HCT116 (cell line): ENCODE results near the gene DDX6. TPM values are rescaled to one million over a fixed set of nuclear protein-coding genes. Genes with fewer than 3 reads are reported as not detected.

ENCODE experiments used
- ATAC-seq: fragments of 200-7000 bp; cut with Tn5 transposase; 2 replicates; pipeline ENCODE4 v1.9.1; 2020; ENCODE audit warnings: mild to moderate bottlenecking, moderate library complexity
- Bru-seq: library from RNA; stranded (reverse); fragments of 400-500 nt; gene quantifications from one replicate; lab custom pipeline; 2021; lab: Mats Ljungman, UMichigan
- BruChase-seq, 2 experiments: library from RNA; stranded (reverse); fragments of 400-500 nt; gene quantifications; one replicate each; lab custom pipeline; 2021; lab: Mats Ljungman, UMichigan
- BruUV-seq: library from RNA; stranded (reverse); fragments of 400-500 nt; replicated peaks from 2 replicates; lab custom pipeline; 2021; lab: Mats Ljungman, UMichigan
- CTCF ChIA-PET: fragments of 300-600 bp; sonication (Branson Sonifier 250); formaldehyde crosslinking; loops from one replicate; lab custom pipeline; 2021; ENCODE audit warnings: antibody characterized with exemption; lab: Charles Lee
- POLR2A ChIA-PET: fragments of 300-600, 350-600 bp; sonication (Branson Sonifier 250); formaldehyde crosslinking; loops from one replicate; lab custom pipeline; 2021; ENCODE audit warnings: antibody characterized with exemption; lab: Charles Lee
- RAD21 ChIA-PET, 2 experiments: fragments of 300-600 bp; sonication (Branson Sonifier 250); formaldehyde crosslinking; loops; one replicate each; lab custom pipeline; 2023; ENCODE audit warnings: low total read pairs in 2 of 2; ENCODE audit not compliant: uncharacterized antibody in 2 of 2, unreplicated experiment in 2 of 2, low non-redundant PET in 1 of 2; lab: Charles Lee
- DNase-seq: peaks from one replicate; pipeline ENCODE4 v3.0.0-alpha.2; 2010; ENCODE audit warnings: low read depth, low spot score
- H2AFZ ChIP-seq: fragments of 200-600 bp; shearing (Covaris generic), sonication (generic); 2 replicates; pipeline ENCODE4 v1.6.1; 2017; ENCODE audit warnings: low read depth, mixed run types, mixed read lengths, antibody characterized with exemption, low read length; ENCODE audit not compliant: poor library complexity, severe bottlenecking
- H3K27ac ChIP-seq: 2 replicates; pipeline ENCODE4 v1.5.1; 2012; ENCODE audit warnings: low read depth, low read length
- H3K27me3 ChIP-seq: fragments of 200-600 bp; sonication (generic); 2 replicates; pipeline ENCODE4 v1.6.1; 2016; ENCODE audit warnings: mixed run types, low read length, mixed read lengths; ENCODE audit not compliant: insufficient read depth
- H3K36me3 ChIP-seq, 2 experiments: fragments of 200-500 bp in 1 of 2; fragments of 200-600 bp in 1 of 2; sonication (Bioruptor generic) in 1 of 2; sonication (generic) in 1 of 2; 2 replicates each; pipeline versions ENCODE4 v1.5.1 to v1.6.1; 2014 to 2016; ENCODE audit warnings: low read length in 2 of 2, inconsistent platforms in 1 of 2, mixed read lengths in 1 of 2, mixed run types in 1 of 2; ENCODE audit not compliant: insufficient read depth in 2 of 2, control insufficient read depth in 1 of 2
- H3K4me1 ChIP-seq, 2 experiments: fragments of 200-600 bp in 1 of 2; sonication (generic) in 1 of 2; 2 replicates each; pipeline versions ENCODE4 v1.5.1 to v1.6.1; 2012 to 2017; ENCODE audit warnings: low read length in 2 of 2, inconsistent platforms in 1 of 2, mild to moderate bottlenecking in 1 of 2, mixed read lengths in 1 of 2, mixed run types in 1 of 2, moderate library complexity in 1 of 2; ENCODE audit not compliant: insufficient read depth in 2 of 2, control insufficient read depth in 1 of 2
- H3K4me2 ChIP-seq: fragments of 200-600 bp; sonication (generic); 2 replicates; pipeline ENCODE4 v1.6.1; 2017; ENCODE audit warnings: mixed run types, low read length, mixed read lengths
- H3K4me3 ChIP-seq, 2 experiments: fragments of 200-600 bp in 1 of 2; sonication (generic) in 1 of 2; replicated peaks in 1 of 2; 2 replicates each; pipeline ENCODE4 v1.5.1; 2011 to 2016; ENCODE audit warnings: low read length in 2 of 2, control low read depth in 1 of 2, low read depth in 1 of 2, mild to moderate bottlenecking in 1 of 2, mixed read lengths in 1 of 2, mixed run types in 1 of 2
- H3K79me2 ChIP-seq: fragments of 200-600 bp; sonication (generic); 2 replicates; pipeline ENCODE4 v1.6.1; 2017; ENCODE audit warnings: mild to moderate bottlenecking, mixed run types, low read length, moderate library complexity, mixed read lengths; ENCODE audit not compliant: insufficient read depth
- H3K9ac ChIP-seq: fragments of 200-600 bp; sonication (generic); 2 replicates; pipeline ENCODE4 v1.6.1; 2016; ENCODE audit warnings: low read length, mixed read lengths
- H3K9me2 ChIP-seq: fragments of 200-600 bp; sonication (generic), shearing (Covaris generic); 2 replicates; pipeline ENCODE4 v1.6.1; 2017; ENCODE audit warnings: mixed run types, mild to moderate bottlenecking, moderate library complexity; ENCODE audit not compliant: insufficient read depth
- H3K9me3 ChIP-seq, 2 experiments: fragments of 200-500 bp in 1 of 2; fragments of 200-600 bp in 1 of 2; sonication (Bioruptor generic) in 1 of 2; sonication (generic) in 1 of 2; 2 replicates each; pipeline ENCODE4 v1.6.1; 2014 to 2017; ENCODE audit warnings: low read length in 2 of 2, mixed read lengths in 2 of 2, inconsistent platforms in 1 of 2, low read depth in 1 of 2, mild to moderate bottlenecking in 1 of 2, mixed run types in 1 of 2, moderate library complexity in 1 of 2; ENCODE audit not compliant: control insufficient read depth in 1 of 2, insufficient read depth in 1 of 2
- H4K20me1 ChIP-seq: fragments of 200-600 bp; sonication (generic), shearing (Covaris generic); 2 replicates; pipeline ENCODE4 v1.6.1; 2017; ENCODE audit warnings: mixed run types, mild to moderate bottlenecking, moderate library complexity; ENCODE audit not compliant: insufficient read depth
- CBX3 ChIP-seq: IDR thresholded peaks from 2 replicates; pipeline ENCODE4 v1.6.1; 2012; ENCODE audit warnings: low read depth
- CTCF ChIP-seq, 3 experiments: fragments of 200-600 bp in 1 of 3; sonication (generic) in 1 of 3; IDR thresholded peaks in 2 of 3; conservative IDR thresholded peaks in 1 of 3; 2 replicates each; pipeline ENCODE4 v1.5.1; 2012 to 2017; ENCODE audit warnings: low read depth in 2 of 3, low read length in 2 of 3, antibody characterized with exemption in 1 of 3, borderline replicate concordance in 1 of 3, control low read depth in 1 of 3, mild to moderate bottlenecking in 1 of 3, mixed read lengths in 1 of 3, mixed run types in 1 of 3, moderate library complexity in 1 of 3; ENCODE audit not compliant: insufficient read depth in 1 of 3
- EGR1 ChIP-seq: IDR thresholded peaks from 2 replicates; pipeline ENCODE4 v1.6.1; 2012; ENCODE audit warnings: low read depth
- EZH2 ChIP-seq: fragments of 200-600 bp; sonication (generic); IDR thresholded peaks from 2 replicates; pipeline ENCODE4 v1.6.1; 2017; ENCODE audit warnings: antibody characterized with exemption, mixed run types
- EZH2phosphoT487 ChIP-seq: fragments of 200-600 bp; IDR thresholded peaks from 2 replicates; pipeline ENCODE4 v1.6.1; 2018; ENCODE audit warnings: antibody characterized with exemption, borderline replicate concordance
- FOSL1 ChIP-seq: IDR thresholded peaks from 2 replicates; pipeline ENCODE4 v1.6.1; 2012; ENCODE audit warnings: low read depth
- MAX ChIP-seq: IDR thresholded peaks from 2 replicates; pipeline ENCODE4 v1.6.1; 2012
- POLR2A ChIP-seq: IDR thresholded peaks from 2 replicates; pipeline ENCODE4 v1.7.0; 2011; ENCODE audit warnings: borderline replicate concordance; ENCODE audit not compliant: insufficient read depth, insufficient read length; ENCODE audit errors: extremely low read depth
- POLR2AphosphoS5 ChIP-seq: IDR thresholded peaks from 2 replicates; pipeline ENCODE4 v1.6.1; 2011; ENCODE audit warnings: mild to moderate bottlenecking, low read depth, low read length, moderate library complexity
- SIN3A ChIP-seq: IDR thresholded peaks from 2 replicates; pipeline ENCODE4 v1.6.1; 2012; ENCODE audit warnings: low read depth
- SP1 ChIP-seq: IDR thresholded peaks from 2 replicates; pipeline ENCODE4 v1.6.1; 2012; ENCODE audit warnings: low read depth
- TCF7L2 ChIP-seq: IDR thresholded peaks from 2 replicates; pipeline ENCODE4 v1.7.0; 2011; ENCODE audit warnings: borderline replicate concordance, inconsistent platforms; ENCODE audit not compliant: insufficient read depth, insufficient read length; ENCODE audit errors: extremely low read depth
- YY1 ChIP-seq: IDR thresholded peaks from 2 replicates; pipeline ENCODE4 v1.6.1; 2011; ENCODE audit warnings: low read length, low read depth, moderate library complexity, mild to moderate bottlenecking; ENCODE audit not compliant: insufficient replicate concordance; ENCODE audit errors: extremely low read depth
- ZBTB33 ChIP-seq: IDR thresholded peaks from 2 replicates; pipeline ENCODE4 v1.6.1; 2011; ENCODE audit warnings: mild to moderate bottlenecking, low read length, moderate library complexity; ENCODE audit not compliant: insufficient replicate concordance; ENCODE audit errors: extremely low read depth
- ZFX ChIP-seq: fragments of 450-650 bp; IDR thresholded peaks from 2 replicates; pipeline ENCODE4 v1.6.1; 2017
- intact Hi-C: fragments of 100-400 bp; cut with micrococcal nuclease; formaldehyde crosslinking; loops from 2 replicates; pipeline ENCODE4 v1.10.0; 2022
- long read RNA-seq: library from polyadenylated mRNA; unstranded; transcript quantifications from one replicate; pipeline ENCODE4 v2.0.0, GENCODE V29; 2021; ENCODE audit not compliant: unreplicated experiment
- polyA plus RNA-seq: library from polyadenylated mRNA; unstranded; fragments of >200 nt; gene quantifications from 2 replicates; pipeline ENCODE4 v1.2.1, GENCODE V29; 2012; ENCODE audit warnings: missing spikeins
- total RNA-seq: library from RNA; stranded (reverse); gene quantifications from one replicate; pipeline ENCODE4 v1.2.1, GENCODE V29; 2021; ENCODE audit not compliant: unreplicated experiment

Gene DDX6
- 150 TPM for total RNA-seq
- 25.0 and 29.6 TPM in 2 replicates for polyA plus RNA-seq
- Bru-seq, nascent RNA: percentile 96 among the genes with signal in this experiment
- BruChase-seq, experiment 1, labeled RNA remaining after a 6-hour chase: percentile 99 among the genes with signal in this experiment
- BruChase-seq, experiment 2, labeled RNA remaining after a 2-hour chase: percentile 98 among the genes with signal in this experiment
- long read RNA-seq, full-length matches to known transcripts: 22 of 72 reads
- long read RNA-seq, partial matches to known transcripts: 5 of 72 reads
- long read RNA-seq, other reads (novel, unspliced or antisense): 45 of 72 reads

- RAD21 ChIA-PET: interaction anchor here in 1 of 2 experiments (0.7 kb wide), 1 partner anchor 166 kb away, joined by 4 read pairs; no protein-coding TSS in a partner anchor
- peak; percentile 70 for ATAC-seq
- CTCF ChIA-PET: interaction anchor here (1.0 to 2.5 kb wide), 3 partner anchors 101 to 166 kb away, joined by 3 to 12 read pairs (median 4); no protein-coding TSS in a partner anchor
- intact Hi-C loops: loop anchor here (2.0 to 5.0 kb wide), 2 partner anchors 116 to 137 kb away; no protein-coding TSS in a partner anchor
- TSS peak; percentile 78 for BruUV-seq
- H2AFZ ChIP-seq: peak within 1 kb of the TSS; percentile 35
- peak within 1 kb of the TSS; percentile 100 for H3K9ac ChIP-seq
- peaks cover 57% of the 10 kb centered on the region for H3K79me2 ChIP-seq
- peak within 1 kb of the TSS; percentile 96 to 99 for H3K4me3 ChIP-seq
- no peaks in the 10 kb centered on the region for H3K27me3 ChIP-seq
- H3K36me3 ChIP-seq: no peaks in the 10 kb centered on the region
- H3K9me3 ChIP-seq: no peaks in the 10 kb centered on the region
- peaks cover 14 to 39% of the 10 kb centered on the region in 2 experiments for H3K4me1 ChIP-seq
- TF ChIP-seq SP1 (peak; percentile 26; the same call in 1 of the 2 replicates), CBX3 (no peak), EZH2 (no peak), ZFX (peak; percentile 81), POLR2A (no peak), YY1 (peak; percentile 98), CTCF (IDR thresholded peaks at IDR 0.05 in 2 of 3, conservative IDR thresholded peaks at IDR 0.05 in 1 of 3; ENCODE audit: borderline replicate concordance in 1 of 3, insufficient read depth in 1 of 3, low read depth in 2 of 3, low read length in 2 of 3) (peak in 2 of 3 experiments; percentile 16 to 17; a peak in 2 of 6 replicates), ZBTB33 (peak; percentile 61), FOSL1 (no peak), EGR1 (peak; percentile 67), POLR2AphosphoS5 (peak; percentile 58), MAX (peak; percentile 58), SIN3A (peak; percentile 62; the same call in 1 of the 2 replicates), EZH2phosphoT487 (no peak), TCF7L2 (no peak)
- TF ChIP-seq, all 23 proteins: peak for 9
- POLR2A ChIA-PET: interaction anchor here (0.6 to 3.8 kb wide), 12 partner anchors 8 to 277 kb away, joined by 3 to 15 read pairs (median 4); no protein-coding TSS in a partner anchor
- Histone ChIP-seq H4K20me1 (peaks cover under 1% of the 10 kb centered on the region; the same call in 1 of the 2 replicates), H3K4me2 (peak within 1 kb of the TSS; percentile 80), H3K9me2 (no peaks in the 10 kb centered on the region), H3K27ac (peak within 1 kb of the TSS; percentile 96)
- peak; percentile 45 for DNase-seq
Observed at GRCh38 chr11:118791111-118791960, at the start of gene DDX6. TSS of gene DDX6 (minus strand) at chr11:118791164. CDS start at chr11:118786251, 4,913 bp downstream.
